ENCODE data around the gene TCF25.

GRCh38 chr16:89924297-89924924, 51.0 kb downstream of the TCF25 start:
- TF ChIP-seq POLR2A (IDR thresholded peaks at IDR 0.05) = no peak
- TF ChIP-seq POLR2AphosphoS5 (IDR thresholded peaks at IDR 0.05) = no peak
